Endothelial cell of umbilical vein (primary cell): Measurements from ENCODE around the gene SGTA.

Experiments used
- POLR2A ChIP-seq: IDR thresholded peaks from 2 replicates; pipeline ENCODE4 v1.6.1; 2012; ENCODE audit warnings: low read depth, mild to moderate bottlenecking, control low read depth, low read length
- TF ChIP-seq, protein P1 (sequence below), 2 donors: IDR thresholded peaks; 1 replicate in 1 of 2; 2 replicates in 1 of 2; pipeline ENCODE4 v1.5.1; 2011; ENCODE audit warnings: low read length in 2 of 2, mild to moderate bottlenecking in 2 of 2, moderate library complexity in 2 of 2, control low read depth in 1 of 2, inconsistent platforms in 1 of 2, low read depth in 1 of 2; ENCODE audit not compliant: insufficient read depth in 1 of 2; ENCODE audit errors: extremely low read depth in 1 of 2

DNA sequence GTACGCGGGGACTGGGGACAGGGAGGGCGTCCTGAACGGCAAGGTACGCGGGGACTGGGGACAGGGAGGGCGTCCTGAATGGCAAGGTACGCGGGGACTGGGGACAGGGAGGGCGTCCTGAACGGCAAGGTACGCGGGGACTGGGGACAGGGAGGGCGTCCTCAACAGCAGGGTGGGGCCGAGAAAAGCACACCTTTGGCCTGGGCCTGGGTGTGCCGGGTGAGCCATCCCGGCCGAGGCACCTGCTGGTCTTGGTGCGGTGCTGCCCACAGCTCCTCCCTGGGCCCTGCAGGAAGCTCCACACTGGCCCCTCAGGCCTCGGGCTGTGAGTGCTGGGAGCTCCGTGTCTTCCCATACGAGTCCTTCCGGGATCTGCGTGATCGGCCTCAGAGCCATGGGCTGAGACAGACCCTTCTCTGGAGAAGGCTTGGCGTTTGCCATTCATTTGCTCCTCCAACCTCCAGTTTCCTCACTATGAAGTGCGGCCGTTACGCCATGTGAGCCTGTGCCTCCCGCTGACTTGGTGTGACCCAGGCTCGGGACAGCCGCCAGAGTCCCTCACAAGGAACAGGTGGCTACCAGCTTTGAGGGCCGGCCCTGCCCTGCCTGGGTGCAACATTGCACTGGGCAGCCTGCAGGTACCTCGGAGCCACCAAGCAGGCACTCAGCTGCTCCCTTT lies 28.8 kb upstream of the SGTA start:
- no peak for TF ChIP-seq POLR2A
- TF ChIP-seq, protein P1, sequence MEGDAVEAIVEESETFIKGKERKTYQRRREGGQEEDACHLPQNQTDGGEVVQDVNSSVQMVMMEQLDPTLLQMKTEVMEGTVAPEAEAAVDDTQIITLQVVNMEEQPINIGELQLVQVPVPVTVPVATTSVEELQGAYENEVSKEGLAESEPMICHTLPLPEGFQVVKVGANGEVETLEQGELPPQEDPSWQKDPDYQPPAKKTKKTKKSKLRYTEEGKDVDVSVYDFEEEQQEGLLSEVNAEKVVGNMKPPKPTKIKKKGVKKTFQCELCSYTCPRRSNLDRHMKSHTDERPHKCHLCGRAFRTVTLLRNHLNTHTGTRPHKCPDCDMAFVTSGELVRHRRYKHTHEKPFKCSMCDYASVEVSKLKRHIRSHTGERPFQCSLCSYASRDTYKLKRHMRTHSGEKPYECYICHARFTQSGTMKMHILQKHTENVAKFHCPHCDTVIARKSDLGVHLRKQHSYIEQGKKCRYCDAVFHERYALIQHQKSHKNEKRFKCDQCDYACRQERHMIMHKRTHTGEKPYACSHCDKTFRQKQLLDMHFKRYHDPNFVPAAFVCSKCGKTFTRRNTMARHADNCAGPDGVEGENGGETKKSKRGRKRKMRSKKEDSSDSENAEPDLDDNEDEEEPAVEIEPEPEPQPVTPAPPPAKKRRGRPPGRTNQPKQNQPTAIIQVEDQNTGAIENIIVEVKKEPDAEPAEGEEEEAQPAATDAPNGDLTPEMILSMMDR (IDR thresholded peaks at IDR 0.05; ENCODE audit: extremely low read depth in 1 of 2, insufficient read depth in 1 of 2, low read depth in 1 of 2, low read length in 2 of 2) = no peak
